ENCODE measurements around the gene C12orf43. TPM values are rescaled to one million over a fixed set of nuclear protein-coding genes. Genes with fewer than 3 reads are reported as not detected.

The C12orf43 gene
- total and polyA plus RNA-seq, 3 donors from 2014 or later = 14.3 to 16.5 (median 15.9) TPM

DNA sequence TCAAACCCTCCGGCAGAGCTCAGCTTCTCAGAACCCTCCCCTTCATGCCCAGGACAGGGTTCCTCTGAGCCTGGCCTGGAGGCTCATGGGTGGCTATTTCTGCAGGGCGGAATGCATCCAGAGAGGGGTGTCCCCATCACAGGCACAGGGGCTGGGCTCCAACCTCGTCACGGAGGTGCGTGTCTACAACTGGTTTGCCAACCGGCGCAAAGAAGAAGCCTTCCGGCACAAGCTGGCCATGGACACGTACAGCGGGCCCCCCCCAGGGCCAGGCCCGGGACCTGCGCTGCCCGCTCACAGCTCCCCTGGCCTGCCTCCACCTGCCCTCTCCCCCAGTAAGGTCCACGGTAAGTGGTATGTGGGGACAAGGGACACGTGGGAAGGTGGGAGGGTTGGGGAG is 22.2 kb downstream of the C12orf43 start:
- no peak for DNase-seq
- 71 to 88% methylated on average over 2 to 15 of the region's 15 CpGs for WGBS, 2 donors
- no peaks in the 10 kb centered on the region for H3K36me3 ChIP-seq (ENCODE audit: low read depth, missing control alignments)
- no peak overlapping the region for H3K4me3 ChIP-seq
- H3K27ac ChIP-seq = no peak overlapping the region
- intact Hi-C loops (cut with DNase I; ENCODE audit: low total_unique reads) = no loop called here
- no peak for TF ChIP-seq POLR2A (IDR thresholded peaks at IDR 0.05)
- TF ChIP-seq, protein P1, sequence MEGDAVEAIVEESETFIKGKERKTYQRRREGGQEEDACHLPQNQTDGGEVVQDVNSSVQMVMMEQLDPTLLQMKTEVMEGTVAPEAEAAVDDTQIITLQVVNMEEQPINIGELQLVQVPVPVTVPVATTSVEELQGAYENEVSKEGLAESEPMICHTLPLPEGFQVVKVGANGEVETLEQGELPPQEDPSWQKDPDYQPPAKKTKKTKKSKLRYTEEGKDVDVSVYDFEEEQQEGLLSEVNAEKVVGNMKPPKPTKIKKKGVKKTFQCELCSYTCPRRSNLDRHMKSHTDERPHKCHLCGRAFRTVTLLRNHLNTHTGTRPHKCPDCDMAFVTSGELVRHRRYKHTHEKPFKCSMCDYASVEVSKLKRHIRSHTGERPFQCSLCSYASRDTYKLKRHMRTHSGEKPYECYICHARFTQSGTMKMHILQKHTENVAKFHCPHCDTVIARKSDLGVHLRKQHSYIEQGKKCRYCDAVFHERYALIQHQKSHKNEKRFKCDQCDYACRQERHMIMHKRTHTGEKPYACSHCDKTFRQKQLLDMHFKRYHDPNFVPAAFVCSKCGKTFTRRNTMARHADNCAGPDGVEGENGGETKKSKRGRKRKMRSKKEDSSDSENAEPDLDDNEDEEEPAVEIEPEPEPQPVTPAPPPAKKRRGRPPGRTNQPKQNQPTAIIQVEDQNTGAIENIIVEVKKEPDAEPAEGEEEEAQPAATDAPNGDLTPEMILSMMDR (IDR thresholded peaks at IDR 0.05) = no peak
- no peaks in the 10 kb centered on the region for H3K27me3 ChIP-seq
- no peaks in the 10 kb centered on the region for H3K9me3 ChIP-seq
- H3K4me1 ChIP-seq = no peaks in the 10 kb centered on the region

DNA sequence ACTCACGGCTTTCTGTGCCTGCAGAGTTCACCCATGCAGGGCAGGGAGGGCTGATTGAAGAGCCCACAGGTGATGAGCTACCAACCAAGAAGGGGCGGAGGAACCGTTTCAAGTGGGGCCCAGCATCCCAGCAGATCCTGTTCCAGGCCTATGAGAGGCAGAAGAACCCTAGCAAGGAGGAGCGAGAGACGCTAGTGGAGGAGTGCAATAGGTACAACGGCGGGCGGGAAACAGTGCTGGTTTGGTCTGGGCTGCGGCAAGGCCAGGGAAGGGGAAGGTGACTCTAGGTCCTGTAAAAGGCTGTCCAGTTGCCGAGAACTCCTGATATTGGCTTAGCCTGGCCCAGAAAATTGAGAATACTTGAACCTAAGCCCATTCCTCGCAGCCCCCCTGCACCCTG is 22.8 kb downstream of the C12orf43 start:
- no peaks in the 10 kb centered on the region for H3K9me3 ChIP-seq
- no peak overlapping the region for H3K4me3 ChIP-seq
- intact Hi-C loops (cut with DNase I; ENCODE audit: low total_unique reads) = no loop called here
- 87 to 88% methylated on average over 11 of the region's 11 CpGs for WGBS, 2 donors
- no peak for TF ChIP-seq POLR2A (IDR thresholded peaks at IDR 0.05)
- TF ChIP-seq, protein P1 (IDR thresholded peaks at IDR 0.05) = no peak
- no peak for DNase-seq
- H3K27me3 ChIP-seq = no peaks in the 10 kb centered on the region
- no peaks in the 10 kb centered on the region for H3K4me1 ChIP-seq
- H3K36me3 ChIP-seq (ENCODE audit: low read depth, missing control alignments) = no peaks in the 10 kb centered on the region
- no peak overlapping the region for H3K27ac ChIP-seq

DNA sequence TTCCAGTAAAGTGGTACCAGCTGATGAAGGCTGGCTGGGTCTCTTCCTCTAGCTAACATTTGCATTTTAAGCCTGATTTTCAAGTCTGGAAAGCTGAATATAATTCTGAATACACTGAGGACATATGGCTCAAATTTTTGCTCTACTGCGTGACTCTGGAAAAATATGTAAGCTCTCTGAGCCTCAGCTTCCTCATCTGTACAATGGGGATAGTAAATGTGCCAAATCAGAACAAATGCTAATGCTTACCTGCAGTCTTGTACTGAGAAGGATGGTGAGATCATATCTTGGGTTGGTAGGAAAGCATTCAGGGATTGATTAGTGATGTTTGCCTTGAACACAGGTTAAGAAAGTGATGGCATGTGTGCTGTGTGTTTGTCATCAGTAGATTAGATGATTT is 23.3 kb downstream of the C12orf43 start:
- 96 to 100% methylated on average over 1 of the region's 1 CpG for WGBS, 2 donors
- TF ChIP-seq, protein P1 (IDR thresholded peaks at IDR 0.05) = no peak
- no peak for TF ChIP-seq POLR2A (IDR thresholded peaks at IDR 0.05)
- no peak for DNase-seq
- no peaks in the 10 kb centered on the region for H3K27me3 ChIP-seq
- H3K9me3 ChIP-seq = no peaks in the 10 kb centered on the region
- H3K4me3 ChIP-seq = no peak overlapping the region
- no peak overlapping the region for H3K27ac ChIP-seq
- no peaks in the 10 kb centered on the region for H3K4me1 ChIP-seq
- intact Hi-C loops (cut with DNase I; ENCODE audit: low total_unique reads) = no loop called here
- H3K36me3 ChIP-seq (ENCODE audit: low read depth, missing control alignments) = no peaks in the 10 kb centered on the region

DNA sequence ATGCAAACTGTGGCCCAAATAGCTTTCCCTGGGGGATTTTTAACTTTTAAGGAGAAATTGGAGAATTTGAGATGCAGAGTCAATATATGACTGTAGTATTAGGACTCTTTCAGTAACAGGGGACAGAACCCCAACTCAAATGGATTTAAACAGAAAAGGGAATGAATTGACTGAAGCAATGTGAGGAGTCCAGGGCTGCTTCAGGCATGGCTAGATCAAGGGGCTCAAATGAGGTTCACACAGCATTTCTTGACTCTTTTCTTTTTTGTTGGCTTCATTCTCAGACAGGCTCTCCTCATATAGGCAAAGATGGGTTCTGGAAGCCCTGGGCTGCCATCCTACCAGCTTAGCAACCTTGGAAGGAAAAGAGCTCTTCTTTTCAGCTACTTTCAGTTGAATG is 24.3 kb downstream of the C12orf43 start:
- no peaks in the 10 kb centered on the region for H3K27me3 ChIP-seq
- no peaks in the 10 kb centered on the region for H3K9me3 ChIP-seq
- no peak overlapping the region for H3K27ac ChIP-seq
- TF ChIP-seq, protein P1 (IDR thresholded peaks at IDR 0.05) = no peak
- no peak for TF ChIP-seq POLR2A (IDR thresholded peaks at IDR 0.05)
- no peaks in the 10 kb centered on the region for H3K4me1 ChIP-seq
- H3K36me3 ChIP-seq (ENCODE audit: low read depth, missing control alignments) = no peaks in the 10 kb centered on the region
- intact Hi-C loops (cut with DNase I; ENCODE audit: low total_unique reads) = no loop called here
- H3K4me3 ChIP-seq = no peak overlapping the region
- no peak for DNase-seq

DNA sequence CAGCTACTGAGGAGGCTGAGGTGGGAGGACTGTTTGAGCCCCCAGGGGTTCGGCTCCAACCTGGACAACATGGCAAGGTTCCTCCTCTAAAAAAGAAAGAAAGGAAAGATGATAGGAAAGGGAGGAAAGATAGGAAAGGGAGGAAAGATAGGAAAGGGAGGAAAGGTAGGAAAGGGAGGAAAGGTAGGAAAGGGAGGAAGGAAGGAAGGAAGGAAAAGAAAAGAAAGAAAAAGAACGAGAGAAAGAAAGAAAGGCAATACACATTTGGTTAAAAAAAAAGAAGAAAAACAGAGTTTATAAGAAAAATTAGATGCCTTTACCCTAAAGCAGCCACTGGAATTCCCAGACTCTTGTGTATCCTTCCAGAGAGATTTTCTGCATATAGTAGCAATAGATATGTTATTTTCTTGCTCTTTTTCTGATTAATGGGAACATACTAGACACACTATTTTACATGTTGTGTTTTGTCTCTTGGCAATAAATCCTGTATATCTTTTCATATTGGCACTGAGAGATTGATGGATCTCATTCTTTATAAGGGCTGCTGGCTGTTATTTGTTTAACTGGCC is 25.7 kb downstream of the C12orf43 start:
- Histone ChIP-seq H3K36me3 (ENCODE audit: low read depth, missing control alignments) (no peaks in the 10 kb centered on the region), H3K9me3 (no peaks in the 10 kb centered on the region), H3K4me3 (no peak overlapping the region), H3K4me1 (no peaks in the 10 kb centered on the region), H3K27ac (no peak overlapping the region), H3K27me3 (no peaks in the 10 kb centered on the region)
- no peak for DNase-seq
- intact Hi-C loops (cut with DNase I; ENCODE audit: low total_unique reads) = no loop called here
- TF ChIP-seq, protein P1 (IDR thresholded peaks at IDR 0.05) = no peak
- no peak for TF ChIP-seq POLR2A (IDR thresholded peaks at IDR 0.05)
- WGBS, 2 donors = 69 to 81% methylated on average over 2 of the region's 2 CpGs
